Mesodermal cell (in vitro differentiated cells): Measurements from ENCODE around the gene ADD2.

Experiments
- H3K27ac ChIP-seq: 2 replicates; pipeline ENCODE4 v1.7.0; 2013; ENCODE audit warnings: mild to moderate bottlenecking, low read depth, low read length, moderate library complexity; ENCODE audit not compliant: severe bottlenecking
- H3K36me3 ChIP-seq: 2 replicates; pipeline ENCODE4 v1.7.1; 2013; ENCODE audit warnings: mild to moderate bottlenecking, low read length, moderate library complexity; ENCODE audit not compliant: control insufficient read depth, insufficient read depth
- H3K4me1 ChIP-seq: one replicate; pipeline ENCODE4 v1.7.1; 2013; ENCODE audit warnings: mild to moderate bottlenecking, low read length; ENCODE audit not compliant: insufficient read depth, control insufficient read depth, poor library complexity, severe bottlenecking
- H3K4me3 ChIP-seq: 2 replicates; pipeline ENCODE4 v1.7.0; 2013; ENCODE audit warnings: low read length, control low read depth, mild to moderate bottlenecking; ENCODE audit not compliant: insufficient read depth, poor library complexity, severe bottlenecking; ENCODE audit errors: extremely low read depth
- H3K9me3 ChIP-seq: 2 replicates; pipeline ENCODE4 v1.7.1; 2013; ENCODE audit warnings: mild to moderate bottlenecking, low read length, moderate library complexity; ENCODE audit not compliant: control insufficient read depth
- WGBS, 2 experiments: methylation state at CpG; one replicate each; pipeline ENCODE4 v1.1.5; 2013; ENCODE audit warnings: missing lambda C conversion rate in 2 of 2; ENCODE audit not compliant: insufficient coverage in 2 of 2; 5-methylcytosine and 5-hydroxymethylcytosine counted together

Gene ADD2

DNA sequence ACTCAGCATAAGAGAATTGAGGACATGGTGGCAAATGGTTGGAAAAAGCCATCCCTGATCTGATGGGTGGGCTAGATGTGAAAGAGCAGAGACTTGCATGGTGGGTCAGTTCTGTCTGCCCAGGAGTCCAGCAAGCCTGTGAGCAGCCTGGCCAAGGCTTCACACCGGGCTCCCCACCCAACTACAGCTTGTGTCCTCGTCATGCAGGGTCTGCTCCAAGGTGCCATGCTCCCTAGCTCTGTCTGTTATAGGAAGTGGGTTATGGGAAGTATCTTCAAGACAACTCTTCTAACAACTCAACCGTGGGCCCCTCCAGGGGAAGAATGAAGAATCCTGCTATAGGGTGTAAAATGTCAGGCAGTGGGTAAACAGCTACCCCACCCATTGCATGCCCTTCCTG lies 97.4 kb downstream of the ADD2 start:
- WGBS, 2 experiments: no CpG with 5 or more reads among the region's 3 CpGs
- Histone ChIP-seq H3K27ac (no peak overlapping the region), H3K36me3 (no peaks in the 10 kb centered on the region), H3K4me3 (no peak overlapping the region), H3K4me1 (peaks cover 12% of the 10 kb centered on the region), H3K9me3 (no peaks in the 10 kb centered on the region)

GRCh38 chr2:70670202-70670601 lies 97.8 kb downstream of the ADD2 start:
- H3K36me3 ChIP-seq: no peaks in the 10 kb centered on the region
- no peaks in the 10 kb centered on the region for H3K9me3 ChIP-seq
- no peak overlapping the region for H3K4me3 ChIP-seq
- WGBS, 2 experiments: 100% methylated on average over 1 of the region's 1 CpG
- H3K4me1 ChIP-seq: peaks cover 12% of the 10 kb centered on the region
- no peak overlapping the region for H3K27ac ChIP-seq

DNA sequence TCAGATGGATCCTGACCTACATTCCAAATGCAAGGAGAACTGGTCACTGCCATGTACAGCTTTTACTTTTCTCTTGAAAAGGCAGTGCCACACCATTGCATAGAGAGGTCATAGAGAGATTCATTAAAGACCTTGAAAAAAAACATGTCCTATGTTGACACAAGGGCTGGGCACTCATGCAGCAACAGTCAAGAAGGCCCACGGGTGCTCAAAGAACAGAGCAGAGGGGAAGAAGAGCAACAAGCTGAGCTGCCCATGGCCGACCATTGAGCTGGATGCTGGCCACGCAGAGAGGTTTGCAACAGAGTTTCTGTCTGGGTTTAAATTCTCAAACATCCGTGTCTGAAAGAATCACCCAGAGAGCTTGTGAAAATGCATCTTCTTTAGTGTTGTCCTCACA lies 99.1 kb downstream of the ADD2 start:
- H3K27ac ChIP-seq: no peak overlapping the region
- H3K4me3 ChIP-seq: no peak overlapping the region
- H3K4me1 ChIP-seq: peaks cover 12% of the 10 kb centered on the region
- H3K36me3 ChIP-seq: no peaks in the 10 kb centered on the region
- H3K9me3 ChIP-seq: no peaks in the 10 kb centered on the region
- WGBS, 2 experiments: 91 to 94% methylated on average over 4 of the region's 4 CpGs

DNA sequence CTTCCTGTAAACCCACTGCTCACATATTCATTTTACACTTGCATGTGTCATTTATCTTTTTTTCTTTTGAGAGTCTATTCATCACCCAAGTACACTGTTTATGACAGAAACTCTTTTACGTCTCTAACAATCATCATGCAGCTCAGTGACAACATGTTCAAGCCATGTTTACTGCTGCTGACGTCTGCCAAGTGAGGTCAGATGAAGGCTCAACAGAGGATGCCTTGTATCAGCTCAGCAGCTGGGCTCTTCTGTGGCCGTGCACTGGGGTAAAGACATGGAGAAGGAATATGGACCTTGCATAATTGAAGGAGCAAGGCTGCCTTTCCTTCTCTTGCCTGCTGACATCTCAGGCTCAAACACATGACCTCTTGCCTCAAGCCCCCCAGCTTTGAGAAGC lies 99.6 kb downstream of the ADD2 start:
- Histone ChIP-seq H3K36me3 (no peaks in the 10 kb centered on the region), H3K9me3 (no peaks in the 10 kb centered on the region), H3K4me1 (peaks cover 12% of the 10 kb centered on the region), H3K27ac (no peak overlapping the region), H3K4me3 (no peak overlapping the region)
- 88 to 93% methylated on average over 2 to 3 of the region's 3 CpGs for WGBS, 2 experiments

- Histone ChIP-seq H3K36me3 (peaks cover 8% of the 10 kb centered on the region), H3K4me1 (no peaks in the 10 kb centered on the region), H3K9me3 (no peaks in the 10 kb centered on the region), H3K4me3 (no peak overlapping the region), H3K27ac (no peak overlapping the region)
- WGBS, 2 experiments: 96 to 98% methylated on average over 7 of the region's 7 CpGs
Measured at GRCh38 chr2:70664525-70664924, 103.5 kb downstream of the ADD2 start.

DNA sequence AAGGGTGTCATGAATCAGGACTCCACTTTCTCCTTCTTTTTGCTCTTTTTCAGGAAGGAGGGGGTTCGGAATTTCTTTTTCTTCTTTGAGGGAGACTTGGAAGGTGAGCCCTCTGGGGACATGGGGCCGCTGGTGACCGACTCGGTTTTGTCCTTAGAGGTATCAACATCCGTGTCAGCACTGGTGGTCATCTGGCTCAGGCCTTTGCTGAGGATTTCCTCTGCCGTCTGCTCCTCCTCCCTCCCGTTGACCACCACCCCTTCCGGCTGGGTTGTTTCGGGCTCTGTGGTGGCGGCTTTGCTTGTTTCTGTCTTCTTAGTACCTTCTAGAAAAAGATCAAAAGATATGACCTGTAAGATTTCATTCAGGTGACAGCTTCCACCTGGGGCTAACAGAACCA lies 104.6 kb downstream of the ADD2 start:
- Histone ChIP-seq H3K27ac (no peak overlapping the region), H3K36me3 (peaks cover 8% of the 10 kb centered on the region), H3K9me3 (no peaks in the 10 kb centered on the region), H3K4me3 (no peak overlapping the region), H3K4me1 (no peaks in the 10 kb centered on the region)
- WGBS, 2 experiments: 90 to 92% methylated on average over 5 to 7 of the region's 10 CpGs

DNA sequence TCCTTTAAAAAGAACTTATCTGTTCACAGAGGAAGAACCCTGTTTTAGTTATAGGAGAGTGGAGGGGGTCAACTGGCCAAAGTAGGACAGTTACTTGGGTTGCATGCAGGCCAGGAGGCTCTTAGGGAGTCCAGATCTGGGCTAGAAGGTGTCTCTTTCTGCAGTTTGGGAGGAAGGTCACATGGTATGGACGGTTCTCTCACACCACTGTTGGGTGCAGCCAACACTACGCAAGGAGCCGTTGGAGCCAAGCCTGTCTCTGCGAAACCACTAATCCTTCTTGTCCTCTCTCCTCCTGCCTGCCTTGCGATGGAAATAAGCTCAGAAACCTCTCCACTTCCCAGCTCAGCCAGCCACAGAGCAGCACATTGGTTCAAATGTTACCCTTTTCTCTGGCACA lies 108.4 kb downstream of the ADD2 start:
- Histone ChIP-seq H3K36me3 (peaks cover 8% of the 10 kb centered on the region), H3K4me1 (no peaks in the 10 kb centered on the region), H3K4me3 (no peak overlapping the region), H3K9me3 (no peaks in the 10 kb centered on the region), H3K27ac (no peak overlapping the region)
- 90 to 91% methylated on average over 4 to 5 of the region's 5 CpGs for WGBS, 2 experiments

DNA sequence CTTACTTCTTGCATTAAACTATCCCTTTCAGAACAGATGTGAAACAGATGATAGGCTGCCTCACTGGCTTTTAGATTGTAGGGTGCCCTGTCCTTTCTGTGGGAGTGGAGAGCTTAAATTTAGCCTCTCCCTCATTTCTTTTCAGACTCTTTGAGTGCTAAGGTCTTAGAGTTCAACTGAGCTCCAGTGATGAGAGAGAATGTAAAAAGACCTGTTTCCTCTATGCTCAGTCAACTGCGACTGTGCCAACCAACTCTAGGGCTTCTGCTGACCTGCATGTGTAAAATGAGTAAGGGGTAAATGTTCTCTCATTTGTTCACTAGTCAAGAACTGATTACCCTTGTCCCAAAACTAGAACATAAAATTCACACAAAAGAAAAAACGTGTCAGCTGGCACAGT lies 109.5 kb downstream of the ADD2 start:
- Histone ChIP-seq H3K4me1 (no peaks in the 10 kb centered on the region), H3K9me3 (no peaks in the 10 kb centered on the region), H3K27ac (no peak overlapping the region), H3K4me3 (no peak overlapping the region), H3K36me3 (peaks cover 8% of the 10 kb centered on the region)
- WGBS, 2 experiments: 71% methylated on average over 1 of the region's 2 CpGs; no CpG with 5 or more reads in 1 of the 2 experiments

GRCh38 chr2:70657246-70657645 lies 110.8 kb downstream of the ADD2 start:
- Histone ChIP-seq H3K4me1 (no peaks in the 10 kb centered on the region), H3K27ac (no peak overlapping the region), H3K36me3 (no peaks in the 10 kb centered on the region), H3K4me3 (no peak overlapping the region), H3K9me3 (no peaks in the 10 kb centered on the region)
- WGBS, 2 experiments: 78 to 81% methylated on average over 5 of the region's 5 CpGs

GRCh38 chr2:70656421-70657010 lies 111.5 kb downstream of the ADD2 start:
- H3K4me3 ChIP-seq: no peak overlapping the region
- no peaks in the 10 kb centered on the region for H3K9me3 ChIP-seq
- no peak overlapping the region for H3K27ac ChIP-seq
- no peaks in the 10 kb centered on the region for H3K4me1 ChIP-seq
- 80 to 81% methylated on average over 8 of the region's 11 CpGs for WGBS, 2 experiments
- H3K36me3 ChIP-seq: no peaks in the 10 kb centered on the region

DNA sequence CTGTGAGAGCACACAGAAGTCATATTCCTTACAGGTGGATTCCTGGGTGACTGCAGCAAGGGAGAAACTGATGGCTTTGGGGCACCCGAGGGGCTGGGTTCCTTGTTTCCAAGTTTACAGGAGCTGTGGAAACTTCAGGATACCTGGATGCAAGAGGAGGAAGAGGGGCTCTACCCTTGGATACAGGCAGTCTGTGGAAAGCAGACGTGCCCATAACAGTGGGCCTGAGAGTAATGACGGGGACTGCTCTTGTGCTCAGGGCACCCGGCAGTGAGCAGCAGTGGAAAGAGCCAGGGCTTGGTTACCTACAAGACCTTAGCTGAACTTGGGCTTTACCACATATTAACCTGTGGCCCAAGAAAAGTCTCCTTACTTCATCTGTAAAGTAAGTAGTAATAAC lies 112.2 kb downstream of the ADD2 start:
- 93% methylated on average over 3 to 4 of the region's 4 CpGs for WGBS, 2 experiments
- Histone ChIP-seq H3K27ac (no peak overlapping the region), H3K4me1 (no peaks in the 10 kb centered on the region), H3K36me3 (no peaks in the 10 kb centered on the region), H3K4me3 (no peak overlapping the region), H3K9me3 (no peaks in the 10 kb centered on the region)
